NK-92 (cell line): Measurements from ENCODE around the gene SMCR8.
A peak's percentile ranks its signal among the peaks of the same experiment; 100 is the strongest.
"Not testable (repeated sequence)": the region's sequence is repeated elsewhere in the genome, so short reads cannot be mapped to it uniquely, and the experiment has no call there.

Experiments used
- DNase-seq: peaks from one replicate; lab custom pipeline; 2025; ENCODE audit not compliant: unreplicated experiment; lab: John Stamatoyannopoulos, UW

The SMCR8 gene, protein sequence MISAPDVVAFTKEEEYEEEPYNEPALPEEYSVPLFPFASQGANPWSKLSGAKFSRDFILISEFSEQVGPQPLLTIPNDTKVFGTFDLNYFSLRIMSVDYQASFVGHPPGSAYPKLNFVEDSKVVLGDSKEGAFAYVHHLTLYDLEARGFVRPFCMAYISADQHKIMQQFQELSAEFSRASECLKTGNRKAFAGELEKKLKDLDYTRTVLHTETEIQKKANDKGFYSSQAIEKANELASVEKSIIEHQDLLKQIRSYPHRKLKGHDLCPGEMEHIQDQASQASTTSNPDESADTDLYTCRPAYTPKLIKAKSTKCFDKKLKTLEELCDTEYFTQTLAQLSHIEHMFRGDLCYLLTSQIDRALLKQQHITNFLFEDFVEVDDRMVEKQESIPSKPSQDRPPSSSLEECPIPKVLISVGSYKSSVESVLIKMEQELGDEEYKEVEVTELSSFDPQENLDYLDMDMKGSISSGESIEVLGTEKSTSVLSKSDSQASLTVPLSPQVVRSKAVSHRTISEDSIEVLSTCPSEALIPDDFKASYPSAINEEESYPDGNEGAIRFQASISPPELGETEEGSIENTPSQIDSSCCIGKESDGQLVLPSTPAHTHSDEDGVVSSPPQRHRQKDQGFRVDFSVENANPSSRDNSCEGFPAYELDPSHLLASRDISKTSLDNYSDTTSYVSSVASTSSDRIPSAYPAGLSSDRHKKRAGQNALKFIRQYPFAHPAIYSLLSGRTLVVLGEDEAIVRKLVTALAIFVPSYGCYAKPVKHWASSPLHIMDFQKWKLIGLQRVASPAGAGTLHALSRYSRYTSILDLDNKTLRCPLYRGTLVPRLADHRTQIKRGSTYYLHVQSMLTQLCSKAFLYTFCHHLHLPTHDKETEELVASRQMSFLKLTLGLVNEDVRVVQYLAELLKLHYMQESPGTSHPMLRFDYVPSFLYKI

DNA sequence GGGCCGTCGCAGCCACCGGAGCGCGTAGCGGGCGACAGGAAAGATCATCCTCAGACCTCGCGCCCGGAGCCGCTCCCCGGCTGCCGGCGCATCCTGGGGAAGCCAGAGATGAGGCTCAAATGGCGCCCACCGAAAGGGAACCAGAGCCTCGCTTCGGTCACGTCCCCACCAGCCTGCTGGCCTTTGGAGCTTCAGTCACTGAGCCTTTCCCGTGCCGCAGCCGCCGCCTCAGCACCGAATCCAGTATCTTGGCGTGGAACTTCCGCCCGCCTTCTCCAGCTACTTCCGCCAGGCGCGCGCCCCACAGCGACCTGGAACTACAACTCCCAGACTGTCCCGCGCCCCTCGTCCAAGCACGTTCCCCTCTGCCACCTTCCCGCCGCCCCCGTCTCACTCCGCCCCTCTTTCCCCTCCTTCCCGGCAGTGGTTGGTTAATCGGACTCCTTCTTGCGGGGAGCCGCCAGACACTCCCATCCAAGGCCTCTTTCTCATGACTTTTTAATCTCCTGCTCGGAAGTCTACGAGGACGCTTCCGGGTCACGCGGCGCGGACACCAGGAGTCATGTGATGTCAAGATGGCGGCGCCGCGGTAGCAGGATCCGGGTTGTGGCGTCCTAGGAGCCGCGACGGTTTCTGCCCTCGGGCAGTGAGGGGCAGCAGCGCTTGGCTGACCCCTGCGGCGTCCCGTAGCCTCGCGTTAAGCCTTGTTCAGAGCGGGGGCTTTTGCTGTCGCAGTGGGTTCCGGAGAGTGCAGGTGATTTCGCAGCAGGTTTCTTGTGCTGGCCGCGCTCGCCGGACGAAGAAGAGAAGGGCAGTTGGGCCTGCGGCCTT, at the start of gene SMCR8, which contains the start of gene TOP3A:
TSS of gene SMCR8 (plus strand) at position 563 of the 831 bp plus-strand sequence. CDS start 497 bp downstream, outside the sequence.
TSS of gene TOP3A (minus strand) at position 264 of the 831 bp plus-strand sequence. CDS start at position 48, 216 bp downstream.
- peak; percentile 92 for DNase-seq

DNA sequence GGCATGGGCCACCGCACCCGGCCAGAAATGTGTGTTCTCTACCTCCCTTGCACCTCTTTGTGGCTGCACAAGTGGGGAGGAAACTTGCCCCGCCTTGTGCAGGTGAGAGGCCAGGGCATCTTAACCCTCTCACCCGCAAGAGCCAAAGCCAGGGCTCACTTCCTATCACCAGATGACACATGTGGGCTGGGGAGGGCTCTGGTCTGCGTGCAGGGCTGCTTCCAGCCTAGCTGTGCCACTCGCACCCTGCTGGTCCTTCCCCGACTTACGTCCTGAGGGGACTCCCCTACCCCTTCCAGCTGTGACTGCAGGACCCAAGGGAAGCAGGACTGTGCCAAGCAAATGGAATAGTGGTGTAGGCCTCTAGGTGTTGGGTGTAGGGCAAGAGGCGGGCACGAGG, 47.7 kb upstream of the SMCR8 start:
- no peak for DNase-seq

DNA sequence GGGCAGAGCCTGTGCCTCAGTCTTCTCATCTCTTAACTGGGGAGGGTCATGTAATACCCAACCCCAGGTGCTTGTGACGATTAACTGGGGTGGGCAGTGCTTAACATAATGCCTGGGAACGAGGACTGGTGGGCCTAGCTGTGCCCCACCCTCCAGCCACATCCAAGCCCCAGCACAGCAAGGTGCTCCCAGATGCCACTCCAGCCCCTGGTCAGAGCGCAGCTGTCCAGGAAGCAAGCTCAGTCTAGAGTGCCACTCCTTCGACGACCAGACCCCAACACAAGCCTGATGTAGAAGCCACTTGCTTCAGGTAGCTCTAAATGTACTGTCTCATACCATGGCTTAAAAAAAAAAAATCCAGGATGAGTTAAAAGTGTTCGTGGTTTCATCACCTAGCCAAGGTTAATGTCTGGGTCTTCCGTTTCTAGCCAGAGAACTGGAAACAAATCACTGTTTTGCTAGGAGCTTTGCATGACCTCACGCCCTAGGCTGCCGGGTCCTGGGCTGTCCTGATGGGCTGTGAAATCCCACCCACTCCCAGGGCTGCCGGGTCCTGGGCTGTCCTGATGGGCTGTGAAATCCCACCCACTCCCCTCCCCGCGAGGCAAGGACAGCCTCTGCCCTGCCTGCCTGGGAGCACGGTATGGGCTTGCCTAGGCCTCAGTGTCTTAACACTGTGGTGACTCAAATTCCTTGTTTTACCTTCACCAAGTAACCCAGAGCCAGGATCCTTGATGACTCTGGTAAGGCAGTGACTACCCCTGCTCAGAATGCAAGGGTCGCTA, 47.0 kb upstream of the SMCR8 start:
- DNase-seq, result no peak

DNA sequence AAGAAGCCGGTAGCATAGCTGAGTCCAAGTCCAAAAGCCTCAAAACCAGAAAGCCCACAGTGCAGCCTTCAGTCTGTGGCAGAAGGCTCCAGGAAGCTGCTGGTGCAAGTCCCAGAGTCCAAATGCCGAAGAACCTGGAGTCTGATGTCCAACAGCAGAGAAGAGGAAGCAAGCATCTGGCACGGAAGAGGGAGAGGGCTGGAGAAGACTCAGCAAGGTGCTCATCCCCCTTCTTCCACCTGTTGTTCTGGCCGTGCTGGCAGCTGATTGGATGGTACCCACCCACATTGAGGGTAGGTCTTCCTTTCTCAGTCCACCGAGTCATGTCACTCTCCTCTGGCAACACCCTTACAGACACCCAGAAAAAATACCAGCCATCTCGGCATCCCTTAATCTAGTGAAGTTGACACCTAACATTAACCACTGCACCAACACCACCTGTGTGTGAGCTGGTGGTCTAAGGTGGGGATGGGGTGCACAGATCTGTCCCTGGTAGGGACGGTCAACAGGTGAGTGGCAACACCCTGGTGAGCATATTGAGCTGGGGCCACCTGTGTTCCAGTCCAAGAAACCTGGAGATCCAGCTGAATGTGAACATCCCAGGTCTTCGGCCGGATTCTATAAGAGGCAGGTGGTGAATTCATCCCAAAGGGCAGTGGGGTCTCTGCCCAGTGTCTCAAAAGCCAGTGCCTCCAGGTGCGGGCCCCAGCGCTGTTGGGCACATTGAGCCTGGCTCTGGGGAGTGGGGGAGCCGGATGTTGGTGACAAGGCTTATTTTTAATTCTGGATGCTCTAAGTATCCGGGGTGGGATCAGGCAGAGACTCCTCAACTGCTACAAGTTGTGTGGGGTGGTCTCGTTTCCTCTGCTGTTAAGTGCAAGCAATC, 44.8 kb upstream of the SMCR8 start:
- DNase-seq, result no peak

DNA sequence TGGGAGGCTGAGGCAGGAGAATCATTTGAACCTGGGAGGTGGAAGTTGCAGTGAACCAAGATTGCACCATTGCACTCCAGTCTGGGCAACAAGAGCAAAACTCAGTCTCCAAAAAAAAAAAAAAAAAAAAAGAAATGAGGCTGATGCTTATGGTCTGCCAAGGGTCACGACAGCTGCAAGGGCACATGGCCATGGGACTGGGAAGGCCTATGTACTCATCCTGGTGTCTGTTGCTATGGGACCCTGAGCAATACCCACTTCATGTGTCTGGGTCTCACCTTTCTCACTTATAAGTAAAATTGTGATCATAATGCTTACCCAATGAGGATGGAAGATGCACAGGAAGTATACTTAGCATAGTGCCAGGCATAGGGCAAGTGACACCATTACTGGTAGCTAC, 38.0 kb upstream of the SMCR8 start:
- no peak for DNase-seq

DNA sequence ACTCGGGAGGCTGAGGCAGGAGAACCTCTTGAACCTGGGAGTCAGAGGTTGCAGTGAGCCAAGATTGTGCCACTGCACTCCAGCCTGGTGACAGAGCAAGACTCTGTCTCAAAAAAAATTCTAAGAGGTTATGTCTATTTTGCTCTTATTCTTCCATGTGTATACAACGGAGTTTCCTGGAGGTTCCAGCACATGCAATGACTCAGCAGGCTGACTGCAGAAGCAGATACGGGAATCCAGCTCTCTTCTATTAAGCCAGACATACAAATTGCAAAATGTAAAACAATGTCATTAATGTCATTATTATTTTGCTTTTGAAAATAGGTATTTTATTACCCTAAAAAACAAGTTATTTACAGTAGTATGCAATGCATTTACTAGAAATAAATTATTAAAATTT, 36.2 kb upstream of the SMCR8 start:
- no peak for DNase-seq

DNA sequence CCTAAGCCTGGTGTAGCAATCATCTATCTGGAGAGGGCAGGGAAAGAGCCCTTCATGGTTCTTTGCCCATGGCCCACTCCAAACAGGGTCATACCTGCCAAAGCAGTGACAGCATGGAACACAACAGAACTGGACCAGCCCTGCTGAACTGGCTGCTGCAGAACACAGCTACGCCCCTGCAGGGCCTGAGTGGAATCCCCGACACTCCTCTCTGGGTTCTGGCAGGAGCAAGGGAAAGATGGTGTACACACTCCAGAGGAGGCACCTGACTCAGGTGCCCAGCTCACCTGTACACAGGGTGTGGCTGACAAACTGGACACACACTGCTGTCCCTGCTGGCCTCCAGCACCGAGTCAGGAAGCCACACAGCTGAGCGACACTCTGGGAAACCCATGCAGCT, 34.8 kb upstream of the SMCR8 start:
- no peak for DNase-seq

DNA sequence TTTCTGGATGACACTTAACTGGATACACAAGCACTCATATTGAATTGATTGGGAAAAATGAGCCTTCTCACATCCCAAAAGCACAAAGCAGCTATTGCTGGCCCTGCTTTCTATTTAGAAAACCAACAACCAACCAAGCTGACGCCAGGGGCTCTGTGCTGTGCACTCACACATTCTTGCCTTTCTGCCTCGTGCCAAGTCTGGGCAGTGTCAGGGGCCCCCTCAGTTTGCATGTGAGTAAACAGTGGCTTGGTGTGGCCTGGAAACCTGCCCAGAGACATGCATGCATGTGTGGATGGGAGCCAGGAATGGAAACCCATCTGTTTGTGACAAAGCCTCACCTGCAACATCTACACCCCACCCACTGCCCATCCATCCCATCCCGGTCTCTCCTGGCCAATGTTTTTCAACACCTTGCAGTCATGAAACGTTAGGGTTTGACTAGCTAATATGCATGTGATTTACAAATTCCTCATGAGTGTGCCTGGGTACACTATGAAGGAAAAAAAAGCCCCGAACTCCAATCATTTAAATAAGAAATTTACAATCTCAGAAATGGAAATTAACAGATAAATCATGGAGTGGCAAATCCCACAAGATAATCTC, 34.2 kb upstream of the SMCR8 start:
- DNase-seq, result no peak

DNA sequence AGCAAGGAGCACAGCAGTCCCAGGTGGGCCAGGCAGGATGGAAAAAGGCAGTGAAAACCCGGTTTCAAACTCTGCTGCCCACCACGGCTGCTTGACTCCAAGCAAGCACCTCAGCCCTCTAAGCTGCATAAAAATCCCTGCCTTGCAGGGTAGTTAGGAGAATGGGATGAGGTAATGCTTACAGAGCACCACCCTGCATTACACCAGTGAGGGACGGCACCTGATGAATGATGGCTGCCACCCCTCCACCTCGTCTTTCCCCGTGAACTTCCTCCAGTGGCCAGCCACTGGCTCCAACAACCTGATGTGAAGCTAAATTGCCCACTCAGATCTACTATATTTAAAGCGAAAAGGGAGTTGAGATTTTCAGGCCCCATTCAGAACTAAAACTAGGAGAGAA, 33.3 kb upstream of the SMCR8 start:
- no peak for DNase-seq

DNA sequence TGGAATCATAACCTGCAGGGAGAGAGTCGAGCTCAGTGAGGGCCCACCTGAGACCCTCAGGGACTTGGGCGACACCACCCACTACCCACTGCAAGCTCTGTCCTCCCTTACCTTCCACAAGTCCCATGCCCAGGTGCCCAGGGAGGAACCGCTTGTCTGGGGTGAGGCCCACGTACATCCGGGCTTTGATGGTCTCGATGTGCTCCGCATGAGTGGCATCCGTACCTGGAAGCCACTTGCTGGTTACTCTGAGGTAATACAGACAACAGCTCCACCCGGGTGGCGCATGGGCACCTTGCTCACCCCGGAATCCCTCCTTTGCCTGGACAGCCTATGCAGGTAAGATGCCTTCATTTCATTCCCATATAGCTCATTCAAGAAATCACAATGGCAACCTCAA, 29.8 kb upstream of the SMCR8 start:
- DNase-seq, result no peak

DNA sequence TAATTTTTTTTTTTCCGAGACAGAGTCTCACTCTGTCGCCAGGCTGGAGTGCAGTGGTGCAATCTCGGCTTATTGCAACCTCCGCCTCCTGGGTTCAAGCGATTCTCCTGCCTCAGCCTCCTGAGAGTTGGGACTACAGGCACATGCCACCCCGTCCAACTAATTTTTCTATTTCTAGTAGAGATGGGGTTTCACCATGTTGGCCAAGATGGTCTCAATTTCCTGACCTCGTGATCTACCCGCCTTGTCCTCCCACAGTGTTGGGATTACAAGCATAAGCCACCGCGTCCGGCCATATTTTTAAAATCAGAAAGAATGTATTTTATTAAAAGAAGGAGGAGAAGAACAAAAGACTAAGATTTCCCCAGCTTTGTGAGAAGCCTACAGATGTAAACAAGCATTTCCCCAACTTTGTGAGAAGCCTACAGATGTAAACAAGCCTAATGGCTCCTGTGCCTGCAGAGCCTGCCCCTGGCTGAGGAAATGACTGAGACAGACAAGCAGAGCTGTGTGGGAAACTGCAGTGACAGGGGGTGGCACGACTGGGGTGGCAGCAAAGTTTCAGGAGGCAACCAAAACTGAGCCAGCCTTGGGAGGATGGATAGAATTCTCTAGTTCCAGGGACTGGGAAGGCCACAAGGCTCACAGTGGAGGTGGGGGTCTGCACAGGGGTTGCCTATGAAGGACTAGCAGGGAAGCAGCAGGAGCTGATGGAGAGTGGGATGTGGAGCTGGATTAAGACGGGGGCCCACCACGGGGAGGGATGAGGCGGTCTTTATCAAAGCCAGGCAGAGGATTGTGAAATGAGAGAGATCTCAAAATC, 23.2 kb upstream of the SMCR8 start:
- DNase-seq, result no peak

DNA sequence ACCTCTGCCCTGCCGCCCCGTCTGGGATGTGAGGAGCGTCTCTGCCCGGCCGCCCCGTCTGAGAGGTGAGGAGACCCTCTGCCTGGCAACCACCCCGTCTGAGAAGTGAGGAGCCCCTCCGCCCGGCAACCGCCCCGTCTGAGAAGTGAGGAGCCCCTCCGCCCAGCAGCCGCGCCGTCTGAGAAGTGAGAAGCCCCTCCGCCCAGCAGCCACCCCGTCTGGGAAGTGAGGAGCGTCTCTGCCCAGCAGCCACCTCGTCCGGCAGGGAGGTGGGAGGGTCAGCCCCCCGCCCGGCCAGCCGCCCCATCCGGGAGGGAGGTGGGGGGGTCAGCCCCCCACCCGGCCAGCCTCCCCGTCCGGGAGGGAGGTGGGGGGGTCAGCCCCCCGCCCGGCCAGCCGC, 17.0 kb upstream of the SMCR8 start:
- not testable (repeated sequence) for DNase-seq

DNA sequence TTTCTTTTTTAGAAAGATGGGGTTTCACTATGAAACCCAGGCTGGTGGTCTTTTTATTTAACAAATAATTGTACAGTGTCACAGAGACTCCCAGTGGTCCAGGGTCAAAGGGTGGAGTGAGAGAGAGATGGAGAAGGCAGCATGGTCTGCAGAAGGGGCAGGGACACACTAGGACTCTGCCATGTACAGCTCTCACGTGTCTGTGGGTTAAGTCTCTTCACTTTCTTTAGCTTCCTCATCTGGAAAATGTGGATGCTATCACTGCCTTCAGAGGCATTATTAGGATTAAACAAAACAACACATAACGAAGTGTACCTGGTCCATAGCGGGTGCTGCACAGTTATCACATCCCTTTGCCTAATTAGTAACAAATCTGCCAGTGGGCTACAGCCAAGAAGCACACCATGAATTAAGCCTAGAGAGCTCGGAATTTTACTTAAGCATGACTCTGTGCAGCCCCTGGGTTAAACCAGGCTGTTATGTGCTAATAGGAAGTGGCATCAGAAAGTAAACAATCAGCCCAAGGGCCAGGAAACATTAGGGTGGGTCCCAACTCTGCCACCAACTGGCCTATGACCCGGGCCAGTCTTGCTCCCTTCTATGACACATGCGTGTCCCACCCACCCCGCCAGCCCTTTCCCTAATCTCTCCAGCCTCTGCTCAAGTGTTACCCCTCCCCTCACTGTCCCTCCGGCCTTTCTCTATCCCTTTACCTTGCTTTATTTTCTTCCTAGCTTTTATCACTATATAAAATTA, 14.2 kb upstream of the SMCR8 start:
- no peak for DNase-seq

DNA sequence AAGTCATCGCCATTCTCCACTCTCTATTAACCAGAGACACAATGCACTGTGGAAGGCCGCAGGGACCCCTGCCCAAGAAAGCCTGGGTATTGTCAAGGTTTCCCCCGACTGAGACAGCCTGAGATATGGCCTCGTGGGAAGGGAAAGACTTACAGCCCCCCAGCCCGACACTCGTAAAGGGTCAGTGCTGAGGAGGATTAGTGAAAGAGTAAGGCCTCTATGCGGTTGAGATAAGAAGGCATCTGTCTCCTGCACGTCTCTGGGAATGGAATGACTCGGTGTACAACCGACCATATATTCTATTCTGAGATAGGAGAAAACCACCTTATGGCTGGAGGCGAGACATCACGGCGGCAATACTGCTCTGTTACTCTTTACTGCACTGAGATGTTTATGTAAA, 11.9 kb upstream of the SMCR8 start:
- DNase-seq, result not testable (repeated sequence)

DNA sequence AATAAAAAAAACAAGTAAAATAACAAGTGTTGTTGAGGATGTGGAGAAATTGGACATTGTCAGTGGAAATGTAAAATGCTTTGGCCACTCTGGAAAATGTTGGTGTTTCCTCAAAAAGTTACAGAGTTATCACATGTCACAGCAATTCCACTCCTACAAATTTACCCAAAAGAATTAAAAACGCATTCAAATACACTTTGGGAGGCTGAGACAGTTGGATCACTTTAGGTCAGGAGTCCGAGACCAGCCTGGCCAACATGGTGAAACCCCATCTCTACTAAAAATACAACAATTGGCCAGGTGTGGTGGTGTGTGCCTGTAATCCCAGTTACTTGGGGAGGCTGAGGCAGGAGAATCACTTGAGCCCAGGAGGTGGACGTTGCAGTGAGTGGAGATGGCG, 5.9 kb upstream of the SMCR8 start:
- no peak for DNase-seq

DNA sequence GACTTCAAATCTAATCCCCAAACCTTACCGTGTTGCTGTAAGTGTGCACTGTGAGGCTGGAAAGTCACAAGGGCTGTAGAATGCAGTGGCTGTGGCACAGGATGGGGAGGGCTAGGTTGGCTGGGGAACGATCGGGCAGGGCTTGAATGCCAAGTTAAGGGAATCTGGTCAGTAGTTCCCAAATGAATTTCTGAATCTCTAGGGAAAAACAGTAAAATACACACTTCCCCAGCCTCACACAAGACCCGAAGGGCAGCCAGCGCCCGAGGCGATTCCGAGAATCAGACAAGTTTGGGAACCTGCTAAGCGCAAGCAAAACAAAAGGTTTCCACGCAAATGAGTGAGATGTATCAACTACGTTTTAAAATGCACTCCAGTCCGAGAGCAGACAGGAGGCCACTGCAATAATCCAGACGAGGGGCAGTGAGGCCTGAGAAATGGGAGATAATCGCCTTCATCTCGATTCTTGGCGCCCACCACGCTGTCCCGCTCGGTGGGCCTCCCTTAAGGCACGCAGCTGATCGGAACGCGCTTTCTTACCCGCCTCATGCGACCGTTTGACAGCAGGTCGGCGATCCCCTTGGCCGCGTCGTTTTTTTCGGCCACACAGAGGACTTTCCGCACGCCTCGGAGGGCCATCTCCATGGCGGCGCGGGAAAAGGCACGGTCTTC, 898 bp upstream of the SMCR8 start:
- DNase-seq, result no peak

DNA sequence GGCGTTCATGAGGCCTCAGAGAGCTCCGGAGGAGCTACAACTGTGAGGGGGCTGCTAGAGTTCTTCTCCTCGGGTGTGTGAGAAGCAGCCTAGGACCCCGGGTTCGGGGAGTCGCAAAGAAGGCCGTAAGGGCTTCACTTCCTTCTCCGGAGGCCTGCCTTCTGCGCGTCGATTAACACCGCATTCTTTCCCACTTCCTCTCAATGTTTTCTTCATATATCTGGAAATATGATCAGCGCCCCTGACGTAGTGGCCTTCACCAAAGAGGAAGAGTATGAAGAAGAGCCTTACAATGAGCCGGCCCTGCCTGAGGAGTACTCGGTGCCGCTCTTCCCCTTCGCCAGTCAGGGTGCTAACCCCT, 449 bp downstream of the SMCR8 start:
- no peak for DNase-seq
